IMR-90 (cell line): ENCODE results near the gene TSACC. TPM values are rescaled to one million over a fixed set of nuclear protein-coding genes. Genes with fewer than 3 reads are reported as not detected.
"Not testable (repeated sequence)": the region's sequence is repeated elsewhere in the genome, so short reads cannot be mapped to it uniquely, and the experiment has no call there.

ENCODE experiments used
- ATAC-seq: fragments of 200-7000 bp; cut with Tn5 transposase; 2 replicates; pipeline ENCODE4 v1.9.1; 2020; ENCODE audit warnings: low read depth, mild to moderate bottlenecking, moderate library complexity
- BruUV-seq: library from RNA; stranded (reverse); fragments of 400-500 nt; replicated peaks from 2 replicates; lab custom pipeline; 2021; lab: Mats Ljungman, UMichigan
- CTCF ChIA-PET: fragments of 300-600 bp; formaldehyde crosslinking; extraction: SDS; loops from one replicate; lab custom pipeline; 2021; ENCODE audit warnings: antibody characterized with exemption; lab: Yijun Ruan, JAX
- POLR2A ChIA-PET: fragments of 300-600 bp; sonication (Branson Sonifier 250); formaldehyde crosslinking; loops from one replicate; lab custom pipeline; 2022; ENCODE audit warnings: antibody characterized with exemption; ENCODE audit not compliant: unreplicated experiment; lab: Charles Lee
- DNase-seq: peaks from one replicate; pipeline ENCODE4 v3.0.0; 2013
- H2AFZ ChIP-seq: replicated peaks from 2 replicates; pipeline ENCODE3; 2013; ENCODE audit warnings: low read length, mild to moderate bottlenecking; ENCODE audit not compliant: poor library complexity
- H2AK5ac ChIP-seq: 2 replicates; pipeline ENCODE4 v1.6.1; 2013; ENCODE audit warnings: low read depth, low read length, inconsistent platforms
- H2AK9ac ChIP-seq: replicated peaks from 2 replicates; pipeline ENCODE3; 2013; ENCODE audit warnings: mild to moderate bottlenecking, low read depth, low read length, moderate library complexity; ENCODE audit not compliant: poor library complexity
- H2BK120ac ChIP-seq: 2 replicates; pipeline ENCODE4 v1.6.1; 2013; ENCODE audit warnings: low read depth, low read length, inconsistent platforms
- H2BK15ac ChIP-seq: 3 replicates; pipeline ENCODE4 v1.6.1; 2013; ENCODE audit warnings: low read depth, low read length, inconsistent platforms
- H2BK20ac ChIP-seq: 2 replicates; pipeline ENCODE4 v1.6.1; 2013; ENCODE audit warnings: low read depth, mild to moderate bottlenecking, inconsistent platforms, low read length, moderate library complexity
- H2BK5ac ChIP-seq: 2 replicates; pipeline ENCODE4 v1.6.1; 2013; ENCODE audit warnings: mild to moderate bottlenecking, low read depth, low read length, inconsistent platforms; ENCODE audit not compliant: poor library complexity, severe bottlenecking
- H3K14ac ChIP-seq: replicated peaks from 2 replicates; pipeline ENCODE4 v1.6.1; 2013; ENCODE audit warnings: low read depth, low read length, inconsistent platforms
- H3K18ac ChIP-seq: 2 replicates; pipeline ENCODE4 v1.6.1; 2013; ENCODE audit warnings: low read depth, low read length, control low read depth
- H3K23ac ChIP-seq: 2 replicates; pipeline ENCODE4 v1.6.1; 2013; ENCODE audit warnings: low read depth, low read length, inconsistent platforms
- H3K27ac ChIP-seq: 2 replicates; pipeline ENCODE4 v1.5.1; 2013; ENCODE audit warnings: mild to moderate bottlenecking, control low read depth, low read length; ENCODE audit not compliant: insufficient read depth
- H3K27me3 ChIP-seq: 2 replicates; pipeline ENCODE4 v1.6.1; 2013; ENCODE audit warnings: low read length; ENCODE audit not compliant: control insufficient read depth, insufficient read depth
- H3K36me3 ChIP-seq: 2 replicates; pipeline ENCODE4 v1.6.1; 2013; ENCODE audit warnings: low read length, mixed read lengths; ENCODE audit not compliant: control insufficient read depth, insufficient read depth
- H3K4ac ChIP-seq: 2 replicates; pipeline ENCODE4 v1.6.1; 2013; ENCODE audit warnings: low read depth, low read length, inconsistent platforms
- H3K4me1 ChIP-seq: 2 replicates; pipeline ENCODE4 v1.6.1; 2013; ENCODE audit warnings: low read length, mixed read lengths; ENCODE audit not compliant: control insufficient read depth, insufficient read depth
- H3K4me2 ChIP-seq: 2 replicates; pipeline ENCODE4 v1.6.1; 2013; ENCODE audit warnings: low read depth, mild to moderate bottlenecking, control low read depth, low read length, moderate library complexity
- H3K4me3 ChIP-seq: 2 replicates; pipeline ENCODE4 v1.5.1; 2013; ENCODE audit warnings: low read depth, mild to moderate bottlenecking, control low read depth, low read length, moderate library complexity; ENCODE audit not compliant: insufficient read depth
- H3K56ac ChIP-seq: 2 replicates; pipeline ENCODE4 v1.6.1; 2013; ENCODE audit warnings: low read length, inconsistent platforms; ENCODE audit not compliant: insufficient read depth; ENCODE audit errors: extremely low read depth
- H3K79me1 ChIP-seq, 2 experiments: 2 replicates each; pipeline ENCODE4 v1.6.1; 2013; ENCODE audit warnings: low read length in 2 of 2, inconsistent platforms in 1 of 2, low read depth in 1 of 2
- H3K9ac ChIP-seq: 2 replicates; pipeline ENCODE4 v1.6.1; 2013; ENCODE audit warnings: low read depth, low read length, control low read depth
- H3K9me1 ChIP-seq: 2 replicates; pipeline ENCODE4 v1.6.1; 2013; ENCODE audit warnings: low read length, inconsistent platforms; ENCODE audit not compliant: insufficient read depth
- H3K9me3 ChIP-seq: 2 replicates; pipeline ENCODE4 v1.6.1; 2013; ENCODE audit warnings: low read length; ENCODE audit not compliant: control insufficient read depth, insufficient read depth
- H4K20me1 ChIP-seq: 2 replicates; pipeline ENCODE4 v1.6.1; 2013; ENCODE audit warnings: low read length, inconsistent platforms; ENCODE audit not compliant: insufficient read depth
- H4K5ac ChIP-seq: 2 replicates; pipeline ENCODE4 v1.6.1; 2013; ENCODE audit warnings: mild to moderate bottlenecking, low read depth, low read length, control low read depth
- H4K8ac ChIP-seq, 2 experiments: 2 replicates each; pipeline ENCODE4 v1.6.1; 2013; ENCODE audit warnings: low read depth in 2 of 2, low read length in 2 of 2, control low read depth in 1 of 2, inconsistent platforms in 1 of 2
- H4K91ac ChIP-seq: 2 replicates; pipeline ENCODE4 v1.6.1; 2013; ENCODE audit warnings: low read depth, low read length, inconsistent platforms; ENCODE audit not compliant: insufficient read depth
- SMC3 ChIP-seq: fragments of 150-350 bp; IDR thresholded peaks from 2 replicates; pipeline ENCODE4 v1.6.1; 2016; ENCODE audit warnings: low read depth, mild to moderate bottlenecking, antibody characterized with exemption, low read length, moderate library complexity
- USF2 ChIP-seq: fragments of 150-350 bp; IDR thresholded peaks from 2 replicates; pipeline ENCODE4 v1.6.1; 2017; ENCODE audit warnings: mild to moderate bottlenecking, antibody characterized with exemption, low read length, low read depth
- WGBS, 2 experiments: methylation state at CpG; one replicate each; pipeline versions ENCODE4 v1.1.5 to v1.1.7; 2013; ENCODE audit warnings: missing lambda C conversion rate in 2 of 2; ENCODE audit not compliant: insufficient read length in 1 of 2; ENCODE audit errors: extremely low coverage in 2 of 2; 5-methylcytosine and 5-hydroxymethylcytosine counted together
- dilution Hi-C: fragments of 300-500 bp; cut with HindIII; formaldehyde crosslinking; loops from one replicate; pipeline ENCODE4 v1.14.3; 2018; ENCODE audit warnings: low sequenced_read_pairs; ENCODE audit not compliant: unreplicated experiment
- in situ Hi-C: fragments of 300-500 bp; cut with MboI; formaldehyde crosslinking; loops from 3 replicates; pipeline ENCODE4 v1.14.3; 2019; ENCODE audit warnings: low sequenced_read_pairs, inconsistent platforms, mixed read lengths
- intact Hi-C: fragments of 100-400 bp; cut with micrococcal nuclease; formaldehyde crosslinking; loops from 2 replicates; pipeline ENCODE4 v1.10.0; 2022
- polyA plus RNA-seq, 3 experiments: library from polyadenylated mRNA; depleted of rRNA; stranded (reverse); fragments of >200 nt; gene quantifications; 2 replicates each; pipeline ENCODE4 v1.2.3, GENCODE V29; 2012; ENCODE audit warnings: low replicate concordance in 1 of 3
- total RNA-seq: library from RNA; depleted of rRNA; stranded (reverse); fragments of >200 nt; gene quantifications from 2 replicates; pipeline ENCODE4 v1.2.3, GENCODE V29; 2012

The TSACC gene
- total and polyA plus RNA-seq, 2 of the 4 experiments (the other 2 are of a cell fraction): 0.75 TPM; not detected in 1

GRCh38 chr1:156347331-156347730 lies 9.0 kb downstream of the TSACC start:
- ATAC-seq: peak; percentile 59; the same call in 1 of the 2 replicates
- H3K27ac ChIP-seq: no peak overlapping the region
- no peak overlapping the region for H3K14ac ChIP-seq
- no peak overlapping the region for H3K4me3 ChIP-seq
- ChIA-PET CTCF (no interaction called here), POLR2A (interaction anchor here (0.5 kb wide), 1 partner anchor 9 kb away, joined by 4 read pairs; the partner anchor contains the start of gene CCT3)
- no peaks in the 10 kb centered on the region for H3K36me3 ChIP-seq
- DNase-seq: peak; percentile 73
- no peaks in the 10 kb centered on the region for H3K9me3 ChIP-seq
- H2BK5ac ChIP-seq: no peak overlapping the region
- H3K79me1 ChIP-seq: no peaks in the 10 kb centered on the region
- 0 out of 2 replicates have a peak, but pooled peaks cover 2% of the 10 kb centered on the region for H3K4me1 ChIP-seq
- H3K56ac ChIP-seq: no peak overlapping the region
- H3K9ac ChIP-seq: no peak overlapping the region
- no peak overlapping the region for H4K8ac ChIP-seq
- H2AK5ac ChIP-seq: no peak overlapping the region
- no peak overlapping the region for H3K18ac ChIP-seq
- peaks cover 46% of the 10 kb centered on the region for H3K27me3 ChIP-seq
- no peak overlapping the region for H3K4ac ChIP-seq
- H3K23ac ChIP-seq: no peak overlapping the region
- dilution Hi-C loops: no loop called here
- no peak overlapping the region for H4K91ac ChIP-seq
- H3K9me1 ChIP-seq: 0 out of 2 replicates have a peak, but pooled peaks cover 4% of the 10 kb centered on the region
- H2BK20ac ChIP-seq: no peak overlapping the region
- WGBS, 2 experiments: 40% methylated on average over 1 of the region's 4 CpGs; no CpG with 5 or more reads in 1 of the 2 experiments
- peak; percentile 36; the same call in 1 of the 2 replicates for TF ChIP-seq USF2
- TF ChIP-seq SMC3: no peak
- H4K5ac ChIP-seq: no peak overlapping the region
- no TSS peak for BruUV-seq
- intact Hi-C loops: no loop called here
- H2BK120ac ChIP-seq: no peak overlapping the region
- H4K20me1 ChIP-seq: no peaks in the 10 kb centered on the region
- H2BK15ac ChIP-seq: no peak overlapping the region
- no peak overlapping the region for H2AK9ac ChIP-seq
- H3K4me2 ChIP-seq: no peak overlapping the region
- in situ Hi-C loops: no loop called here
- no peak overlapping the region for H2AFZ ChIP-seq

- H2AK5ac ChIP-seq, ATAC-seq, H3K56ac ChIP-seq, H3K4me2 ChIP-seq, H2BK20ac ChIP-seq, H3K9me1 ChIP-seq, BruUV-seq, H3K9ac ChIP-seq, H4K8ac ChIP-seq, H3K4me1 ChIP-seq, POLR2A ChIA-PET, H4K5ac ChIP-seq, H3K4ac ChIP-seq, H3K18ac ChIP-seq, H2AK9ac ChIP-seq, in situ Hi-C loops, H2BK120ac ChIP-seq, H3K27ac ChIP-seq, H3K79me1 ChIP-seq, H2BK5ac ChIP-seq, dilution Hi-C loops, H2AFZ ChIP-seq, H4K20me1 ChIP-seq, H3K9me3 ChIP-seq, H3K14ac ChIP-seq, H3K36me3 ChIP-seq, H3K23ac ChIP-seq, H3K4me3 ChIP-seq, intact Hi-C loops, H4K91ac ChIP-seq, H2BK15ac ChIP-seq, DNase-seq: not testable (repeated sequence)
- CTCF ChIA-PET: interaction anchor here (1.2 kb wide), 1 partner anchor 18 kb away, joined by 4 read pairs; no protein-coding TSS in a partner anchor
- WGBS, 2 experiments: 84% methylated on average over 6 of the region's 13 CpGs; no CpG with 5 or more reads in 1 of the 2 experiments
- H3K27me3 ChIP-seq: peaks cover 52% of the 10 kb centered on the region
Observed at GRCh38 chr1:156352481-156352880, 14.2 kb downstream of the TSACC start.
